NCI-H69 (cell line): ENCODE measurements around the gene PITPNC1.

ENCODE experiments used
- DNase-seq: peaks from one replicate; lab custom pipeline; 2025; lab: John Stamatoyannopoulos, UW

Gene PITPNC1

DNA sequence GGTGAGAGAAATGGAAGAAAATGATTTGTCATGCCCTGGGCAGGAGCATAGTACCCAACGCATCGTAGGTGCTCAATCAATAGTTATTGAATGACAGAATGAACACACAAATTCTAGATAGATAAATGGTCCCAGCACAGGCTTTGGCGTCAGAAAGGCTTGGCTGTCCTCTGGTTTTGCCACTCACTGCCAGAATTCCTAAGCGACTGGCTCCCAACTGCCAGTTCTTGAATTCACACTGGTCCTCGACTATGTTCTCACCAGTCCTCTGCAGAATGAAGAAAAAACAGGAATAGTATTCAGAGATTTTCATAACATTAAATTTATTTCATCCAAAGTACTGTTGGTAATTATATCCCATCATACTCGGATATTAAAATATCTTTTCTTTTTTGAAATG is 177.6 kb downstream of the PITPNC1 start:
- DNase-seq, result no peak

DNA sequence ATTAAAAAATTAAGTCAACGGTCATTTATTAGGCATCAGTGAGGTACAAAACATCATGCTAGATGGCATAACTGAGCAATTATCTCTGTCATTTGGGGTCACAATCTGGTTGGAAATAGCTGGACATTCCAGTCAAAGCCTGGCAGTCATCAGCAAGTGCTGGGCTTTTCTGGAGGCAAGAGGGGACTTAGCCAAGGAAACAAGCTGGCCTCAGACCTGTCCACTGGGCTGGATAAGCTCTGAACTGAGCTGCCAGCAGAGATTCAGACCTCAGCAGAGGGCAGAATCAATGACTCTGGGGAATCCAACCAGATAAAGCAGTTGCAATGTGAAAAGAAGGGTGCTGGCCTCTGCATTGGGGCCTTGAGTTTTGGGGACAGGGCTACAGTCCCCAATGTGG is 178.8 kb downstream of the PITPNC1 start:
- DNase-seq, result no peak

GRCh38 chr17:67557052-67557845 is 180.2 kb downstream of the PITPNC1 start:
- DNase-seq, result no peak

GRCh38 chr17:67557921-67558320 is 180.8 kb downstream of the PITPNC1 start:
- DNase-seq, result no peak

DNA sequence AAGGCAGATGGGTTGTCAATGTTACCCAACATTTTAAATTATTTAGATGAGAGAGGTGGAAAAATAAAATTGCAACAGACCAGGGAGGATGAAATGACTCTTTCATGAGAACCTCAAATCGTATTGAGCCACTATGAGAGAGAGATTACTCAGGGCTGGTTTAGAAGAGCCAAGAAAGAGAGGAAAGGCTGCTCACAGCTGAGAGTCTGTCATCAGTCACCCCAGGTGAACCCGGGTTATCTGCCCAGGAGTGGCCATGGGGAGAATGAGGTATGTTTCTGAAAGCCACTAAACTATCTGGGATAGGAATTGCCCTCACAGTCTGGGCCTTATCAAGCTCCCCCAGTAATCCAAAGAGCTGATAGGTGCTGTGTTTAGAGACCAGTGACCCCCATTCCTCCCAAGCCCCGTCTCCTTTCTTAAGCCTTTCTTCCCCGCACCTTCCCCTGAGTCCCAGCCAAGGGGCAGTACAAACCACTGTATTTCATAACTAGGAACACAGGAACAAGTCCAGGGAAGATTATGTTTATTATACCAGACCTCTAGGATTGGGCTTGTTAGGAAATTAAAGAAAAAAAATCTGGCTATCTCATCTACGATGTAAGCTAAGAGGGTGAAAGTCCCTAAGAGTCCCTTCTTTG is 181.8 kb downstream of the PITPNC1 start:
- no peak for DNase-seq

GRCh38 chr17:67559381-67559966 is 182.4 kb downstream of the PITPNC1 start:
- peak; percentile 47 for DNase-seq

- DNase-seq, result no peak
These were observed 184.9 kb downstream of the PITPNC1 start for GRCh38 chr17:67562005-67562404.

- no peak for DNase-seq
These were observed 186.7 kb downstream of the PITPNC1 start for GRCh38 chr17:67563692-67564228.

GRCh38 chr17:67565068-67565467 is 188.0 kb downstream of the PITPNC1 start:
- DNase-seq, result no peak

GRCh38 chr17:67566656-67567055 is 189.6 kb downstream of the PITPNC1 start:
- DNase-seq, result no peak

- DNase-seq, result no peak
These were observed 192.0 kb downstream of the PITPNC1 start for GRCh38 chr17:67569015-67569451.

DNA sequence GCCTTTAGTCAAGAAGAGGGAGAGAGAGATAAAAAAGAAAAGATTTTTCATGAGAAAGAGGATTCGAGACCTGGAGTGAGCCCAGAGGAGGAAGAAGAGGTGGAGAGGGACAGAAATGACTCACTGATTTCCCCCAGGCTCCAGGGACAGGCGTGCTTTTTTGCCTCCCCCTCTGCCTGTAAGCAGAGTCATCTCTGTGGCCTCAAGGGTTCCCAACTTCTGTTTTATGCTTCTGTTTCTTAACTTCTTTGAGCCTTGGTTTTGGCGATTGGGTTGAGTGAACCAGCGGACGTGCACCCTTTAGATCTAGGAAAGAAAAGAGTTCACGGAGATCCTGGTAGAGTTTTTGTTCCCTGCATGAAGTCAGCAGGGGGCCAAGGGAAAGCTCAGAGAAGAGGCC is 192.8 kb downstream of the PITPNC1 start:
- no peak for DNase-seq

DNA sequence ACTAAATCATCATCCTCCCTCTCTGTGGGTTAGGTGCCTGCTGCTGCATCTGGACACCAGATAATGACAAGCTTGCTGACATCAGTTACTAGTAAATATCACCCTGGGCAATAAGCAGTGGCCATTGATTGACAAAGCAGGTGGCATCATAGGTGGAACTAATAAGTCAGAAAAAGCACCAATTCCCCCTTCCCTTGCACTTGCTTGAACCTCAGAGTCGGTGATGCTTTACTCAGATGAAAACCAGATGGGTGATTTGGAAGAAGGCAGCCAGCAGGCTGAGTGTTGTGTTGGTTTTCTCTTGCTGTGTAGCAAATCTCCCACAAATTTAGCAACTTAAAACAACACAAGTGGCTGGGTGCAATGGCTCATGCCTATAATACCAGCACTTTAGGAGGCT is 193.7 kb downstream of the PITPNC1 start:
- DNase-seq, result no peak

DNA sequence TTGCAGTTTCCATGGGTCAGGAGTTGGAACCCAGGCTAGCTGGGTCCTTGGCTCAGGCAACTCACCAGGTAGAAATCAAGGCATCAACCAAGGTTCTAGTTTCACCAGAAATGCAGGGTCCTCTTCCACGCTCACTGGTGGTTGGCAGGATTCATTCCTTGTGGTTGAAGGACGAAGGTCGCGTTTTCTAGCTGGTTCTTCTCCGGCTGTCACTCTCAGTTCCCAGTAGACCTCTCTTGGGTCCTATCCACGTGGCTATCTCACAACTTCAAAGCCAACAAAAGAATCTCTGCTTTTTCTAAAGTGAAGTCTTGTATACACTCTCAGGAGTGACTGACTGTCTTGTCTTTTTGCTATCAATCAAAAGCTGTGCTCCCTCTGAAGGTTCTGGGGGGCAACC is 194.4 kb downstream of the PITPNC1 start:
- DNase-seq, result no peak

DNA sequence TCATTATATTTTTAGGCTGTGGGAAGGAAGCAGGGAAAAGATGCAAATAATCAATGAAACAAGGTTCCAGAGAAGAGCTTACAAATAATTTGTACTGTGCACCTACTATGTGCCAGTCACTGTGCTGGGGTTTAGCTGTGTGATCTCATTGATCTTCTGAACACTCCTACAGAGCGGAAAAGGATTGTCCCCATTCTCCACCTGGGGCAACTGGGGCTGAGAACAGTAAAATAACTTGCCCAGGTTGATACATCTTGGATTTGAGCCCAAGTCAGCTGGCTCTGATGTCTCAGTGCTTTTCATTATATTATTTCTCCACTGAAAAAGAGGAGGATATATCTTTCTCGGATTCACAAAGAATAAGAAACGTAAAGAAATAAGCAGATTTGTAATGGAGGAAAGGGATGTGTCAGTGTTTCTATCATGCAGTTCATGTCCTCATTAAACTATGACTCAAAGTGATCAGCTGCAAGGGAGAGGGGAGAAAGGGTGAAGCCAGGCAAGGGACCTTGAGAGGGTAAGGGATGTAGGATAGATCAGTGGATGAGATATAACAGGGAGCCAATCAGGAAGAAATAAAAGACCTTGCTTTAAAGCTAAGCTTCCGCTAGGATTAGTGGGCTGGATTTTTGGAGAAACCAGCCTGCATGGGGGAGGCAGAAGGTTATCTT is 197.0 kb downstream of the PITPNC1 start:
- DNase-seq, result peak; percentile 41

GRCh38 chr17:67574658-67575293 is 197.7 kb downstream of the PITPNC1 start:
- DNase-seq, result peak; percentile 41

- DNase-seq, result peak; percentile 97
These were observed 198.2 kb downstream of the PITPNC1 start for GRCh38 chr17:67575325-67575724.

DNA sequence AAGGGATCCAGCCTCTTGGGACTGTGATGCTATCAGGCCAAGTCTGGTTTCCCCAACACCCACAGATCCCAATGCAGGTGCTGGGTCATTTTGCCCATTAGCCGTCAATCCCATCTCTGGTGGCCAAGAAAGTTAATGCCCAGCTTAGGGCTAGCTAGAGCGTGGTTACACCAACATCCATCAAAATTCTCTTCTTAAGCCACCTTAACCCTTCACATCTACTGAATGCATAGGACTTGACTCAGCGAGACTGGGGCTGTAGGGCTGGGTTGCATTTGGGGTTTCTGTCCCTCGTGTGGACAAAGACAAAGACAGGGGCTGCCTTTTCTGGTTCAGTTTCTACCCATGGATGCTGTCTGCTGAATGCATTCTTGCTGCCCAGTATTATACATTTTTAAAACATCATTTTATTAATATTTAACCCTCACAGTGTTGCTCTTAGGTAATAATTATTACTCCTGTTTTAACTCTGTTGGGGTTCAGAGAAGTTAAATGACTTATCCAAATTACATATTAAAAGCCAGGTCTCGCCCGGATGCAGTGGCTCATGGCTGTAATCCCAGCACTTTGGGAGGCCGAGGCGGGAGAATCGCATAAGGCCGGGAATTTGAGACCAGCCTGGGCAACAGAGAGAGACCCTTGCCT is 199.5 kb downstream of the PITPNC1 start:
- DNase-seq, result no peak

DNA sequence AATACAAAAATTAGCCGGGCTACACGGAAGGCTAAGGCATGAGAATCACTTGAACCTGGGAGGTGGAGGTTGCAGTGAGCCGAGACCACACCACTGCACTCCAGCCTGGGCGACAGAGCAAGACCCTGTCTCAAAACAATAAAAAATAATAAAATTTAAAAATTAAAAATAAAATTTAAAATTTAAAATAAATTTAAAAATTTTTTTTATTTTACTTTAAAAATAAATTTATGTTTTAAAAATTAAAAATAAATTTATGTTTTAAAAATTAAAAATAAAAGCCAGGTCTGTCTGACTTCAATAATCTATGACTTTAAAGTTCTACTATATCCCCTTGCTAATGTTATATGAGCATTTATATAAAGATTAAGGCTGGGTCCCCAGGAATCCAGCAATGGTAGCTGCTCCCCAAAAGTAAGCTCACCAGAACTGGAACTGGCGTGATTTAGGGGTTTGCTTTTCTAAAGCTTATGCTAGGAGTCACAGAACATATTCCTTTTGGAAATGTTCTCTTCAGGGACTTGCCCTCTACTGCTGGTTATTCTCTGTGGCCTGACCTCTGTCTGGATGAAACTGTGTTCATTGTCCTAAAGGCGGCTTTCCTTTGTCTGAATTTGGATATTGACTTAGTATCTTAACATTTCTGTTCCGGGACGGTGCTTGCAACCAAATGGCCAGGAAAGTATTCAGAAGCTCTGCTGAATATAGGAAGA is 200.5 kb downstream of the PITPNC1 start:
- no peak for DNase-seq

DNA sequence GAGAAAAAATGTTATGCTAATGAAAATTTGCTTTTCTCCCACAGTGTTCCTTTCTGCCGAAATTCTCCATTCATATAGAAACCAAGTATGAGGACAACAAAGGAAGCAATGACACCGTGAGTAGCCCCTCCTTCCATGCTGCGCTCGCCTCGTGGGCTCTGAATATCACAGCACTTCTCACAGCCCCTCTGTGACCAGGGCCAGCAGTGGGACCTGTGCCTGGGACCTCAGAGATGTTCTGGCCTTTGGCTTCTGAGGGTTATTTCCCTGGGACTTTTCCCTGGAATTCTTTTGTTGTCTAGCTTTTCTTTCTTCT is 201.0 kb downstream of the PITPNC1 start:
- DNase-seq, result no peak
